Mesenchymal stem cell (in vitro differentiated cells and primary cell): Measurements from ENCODE around the gene SPPL3.
A peak's percentile ranks its signal among the peaks of the same experiment; 100 is the strongest.

Source experiments
- DNase-seq: peaks from one replicate; pipeline ENCODE4 v3.0.0-alpha.2; 2013
- H2AFZ ChIP-seq: one replicate; pipeline ENCODE4 v1.6.1; 2013; ENCODE audit warnings: low read depth, mild to moderate bottlenecking, control low read depth, inconsistent platforms, low read length, moderate library complexity
- H2AK5ac ChIP-seq: 2 replicates; pipeline ENCODE4 v1.6.1; 2013; ENCODE audit warnings: low read length, moderate library complexity, mild to moderate bottlenecking, inconsistent platforms; ENCODE audit not compliant: severe bottlenecking
- H2BK120ac ChIP-seq: one replicate; pipeline ENCODE4 v1.6.1; 2013; ENCODE audit warnings: low read depth, mild to moderate bottlenecking, inconsistent platforms, low read length, moderate library complexity
- H2BK12ac ChIP-seq, 2 experiments: one replicate each; pipeline ENCODE4 v1.6.1; 2013; ENCODE audit warnings: inconsistent platforms in 2 of 2, low read length in 2 of 2, mild to moderate bottlenecking in 2 of 2, moderate library complexity in 2 of 2, control low read depth in 1 of 2
- H2BK15ac ChIP-seq: one replicate; pipeline ENCODE4 v1.6.1; 2013; ENCODE audit warnings: mild to moderate bottlenecking, low read depth, inconsistent platforms; ENCODE audit not compliant: poor library complexity, severe bottlenecking
- H2BK5ac ChIP-seq: 2 replicates; pipeline ENCODE4 v1.6.1; 2013; ENCODE audit warnings: low read depth, mild to moderate bottlenecking, low read length, control low read depth, inconsistent platforms; ENCODE audit not compliant: poor library complexity, severe bottlenecking
- H3K14ac ChIP-seq, 2 experiments: one replicate each; pipeline ENCODE4 v1.6.1; 2013; ENCODE audit warnings: inconsistent platforms in 2 of 2, low read length in 2 of 2, control low read depth in 1 of 2, mild to moderate bottlenecking in 1 of 2, moderate library complexity in 1 of 2
- H3K18ac ChIP-seq, 2 experiments: one replicate each; pipeline ENCODE4 v1.6.1; 2013; ENCODE audit warnings: inconsistent platforms in 2 of 2, low read length in 2 of 2, control low read depth in 1 of 2, low read depth in 1 of 2, mild to moderate bottlenecking in 1 of 2
- H3K23ac ChIP-seq, 2 experiments: one replicate each; pipeline ENCODE4 v1.6.1; 2013; ENCODE audit warnings: inconsistent platforms in 2 of 2, low read length in 2 of 2, mild to moderate bottlenecking in 2 of 2, moderate library complexity in 2 of 2, control low read depth in 1 of 2
- H3K27ac ChIP-seq: 2 replicates; pipeline ENCODE4 v1.5.1; 2013; ENCODE audit warnings: mild to moderate bottlenecking, moderate library complexity, low read length, control low read depth, inconsistent platforms; ENCODE audit not compliant: poor library complexity, severe bottlenecking
- H3K27me3 ChIP-seq, 2 experiments: 2 replicates each; pipeline versions ENCODE4 v1.6.1 to v1.7.0; 2013; ENCODE audit warnings: low read length in 2 of 2, mild to moderate bottlenecking in 2 of 2, moderate library complexity in 2 of 2, control low read depth in 1 of 2, inconsistent platforms in 1 of 2; ENCODE audit not compliant: control insufficient read depth in 1 of 2, insufficient read depth in 1 of 2
- H3K36me3 ChIP-seq, 2 experiments: 2 replicates each; pipeline versions ENCODE4 v1.6.1 to v1.7.0; 2013; ENCODE audit warnings: low read length in 2 of 2, control low read depth in 1 of 2, inconsistent platforms in 1 of 2, low read depth in 1 of 2, mild to moderate bottlenecking in 1 of 2; ENCODE audit not compliant: insufficient read depth in 2 of 2, control insufficient read depth in 1 of 2
- H3K4ac ChIP-seq, 2 experiments: one replicate each; pipeline ENCODE4 v1.6.1; 2013; ENCODE audit warnings: inconsistent platforms in 2 of 2, low read length in 2 of 2, mild to moderate bottlenecking in 2 of 2, moderate library complexity in 2 of 2, control low read depth in 1 of 2, low read depth in 1 of 2
- H3K4me1 ChIP-seq: 2 replicates; pipeline ENCODE4 v1.6.1; 2013; ENCODE audit warnings: low read depth, low read length, control low read depth; ENCODE audit not compliant: control insufficient read depth, insufficient read depth
- H3K4me2 ChIP-seq: 2 replicates; pipeline ENCODE4 v1.6.1; 2013; ENCODE audit warnings: low read length, mild to moderate bottlenecking, inconsistent platforms; ENCODE audit not compliant: poor library complexity, severe bottlenecking
- H3K4me3 ChIP-seq, 2 experiments: 2 replicates each; pipeline versions ENCODE4 v1.5.1 to v1.7.0; 2013; ENCODE audit warnings: low read length in 2 of 2, mild to moderate bottlenecking in 2 of 2, control low read depth in 1 of 2, low read depth in 1 of 2; ENCODE audit not compliant: insufficient read depth in 1 of 2
- H3K79me1 ChIP-seq: replicated peaks from 2 replicates; pipeline ENCODE4 v1.6.1; 2013; ENCODE audit warnings: mild to moderate bottlenecking, control low read depth, low read length, inconsistent platforms; ENCODE audit not compliant: poor library complexity, severe bottlenecking
- H3K9ac ChIP-seq: 2 replicates; pipeline ENCODE4 v1.7.0; 2013; ENCODE audit warnings: mild to moderate bottlenecking, low read length, moderate library complexity
- H3K9me3 ChIP-seq: 2 replicates; pipeline ENCODE4 v1.7.0; 2013; ENCODE audit warnings: mild to moderate bottlenecking, low read length; ENCODE audit not compliant: control insufficient read depth
- H4K8ac ChIP-seq: one replicate; pipeline ENCODE4 v1.6.1; 2013; ENCODE audit warnings: inconsistent platforms, mild to moderate bottlenecking, low read length, moderate library complexity
- H4K91ac ChIP-seq: one replicate; pipeline ENCODE4 v1.6.1; 2013; ENCODE audit warnings: mild to moderate bottlenecking, low read length, inconsistent platforms
- WGBS: methylation state at CpG from one replicate; pipeline ENCODE4 v1.1.7; 2013; ENCODE audit warnings: mixed read lengths; 5-methylcytosine and 5-hydroxymethylcytosine counted together

Gene SPPL3

GRCh38 chr12:120846721-120847120, 57.4 kb downstream of the SPPL3 start:
- no peak overlapping the region for H4K8ac ChIP-seq
- H3K23ac ChIP-seq, result no peak overlapping the region
- no peak overlapping the region for H3K27ac ChIP-seq

GRCh38 chr12:120845696-120846095, 58.5 kb downstream of the SPPL3 start:
- no peak overlapping the region for H2AFZ ChIP-seq
- WGBS, result 98% methylated on average over 7 of the region's 7 CpGs
- H2BK120ac ChIP-seq, result no peak overlapping the region
- no peak overlapping the region for H3K4me2 ChIP-seq
- H3K14ac ChIP-seq, result no peak overlapping the region
- H3K9me3 ChIP-seq, result no peaks in the 10 kb centered on the region
- H3K36me3 ChIP-seq, result peaks cover 0 to 6% of the 10 kb centered on the region in 2 experiments
- H3K4me3 ChIP-seq, result no peak overlapping the region
- H3K23ac ChIP-seq, result no peak overlapping the region
- no peak for DNase-seq
- H3K79me1 ChIP-seq, result peaks cover 26% of the 10 kb centered on the region
- H3K4me1 ChIP-seq, result peaks cover 1% of the 10 kb centered on the region
- H2BK5ac ChIP-seq, result no peak overlapping the region
- no peak overlapping the region for H4K91ac ChIP-seq
- H4K8ac ChIP-seq, result no peak overlapping the region
- no peak overlapping the region for H3K18ac ChIP-seq
- no peaks in the 10 kb centered on the region for H3K27me3 ChIP-seq
- H2BK15ac ChIP-seq, result no peak overlapping the region
- H2BK12ac ChIP-seq, result no peak overlapping the region
- no peak overlapping the region for H3K27ac ChIP-seq
- H3K9ac ChIP-seq, result no peak overlapping the region
- no peak overlapping the region for H3K4ac ChIP-seq
- H2AK5ac ChIP-seq, result no peak overlapping the region

More at GRCh38 chr12:120846721-120847120, 57.4 kb downstream of the SPPL3 start:
- Histone ChIP-seq H2BK15ac (no peak overlapping the region), H3K14ac (no peak overlapping the region), H2BK5ac (no peak overlapping the region), H3K36me3 (peaks cover 0 to 6% of the 10 kb centered on the region in 2 experiments), H3K4me2 (no peak overlapping the region), H3K4me1 (peaks cover 4% of the 10 kb centered on the region), H2AK5ac (no peak overlapping the region), H3K27me3 (no peaks in the 10 kb centered on the region), H3K4me3 (no peak overlapping the region), H2AFZ (no peak overlapping the region), H3K79me1 (peaks cover 33% of the 10 kb centered on the region), H3K18ac (no peak overlapping the region), H3K9me3 (no peaks in the 10 kb centered on the region), H4K91ac (no peak overlapping the region), H3K9ac (no peak overlapping the region), H3K4ac (no peak overlapping the region), H2BK12ac (no peak overlapping the region), H2BK120ac (no peak overlapping the region)
- peak; percentile 62 for DNase-seq

GRCh38 chr12:120844768-120845449, 59.2 kb downstream of the SPPL3 start:
- Histone ChIP-seq H2AK5ac (no peak overlapping the region), H3K4me1 (no peaks in the 10 kb centered on the region), H3K27ac (no peak overlapping the region), H3K4me2 (no peak overlapping the region), H4K91ac (no peak overlapping the region), H4K8ac (no peak overlapping the region), H3K18ac (no peak overlapping the region), H3K9ac (peak overlapping the region; percentile 9), H3K27me3 (no peaks in the 10 kb centered on the region), H3K36me3 (peaks cover 0 to 6% of the 10 kb centered on the region in 2 experiments), H3K4me3 (no peak overlapping the region), H2BK12ac (no peak overlapping the region), H3K14ac (peak overlapping the region in 1 of 2 experiments; percentile 35), H3K23ac (no peak overlapping the region), H2AFZ (no peak overlapping the region), H2BK5ac (no peak overlapping the region), H3K79me1 (peaks cover 26% of the 10 kb centered on the region), H3K4ac (no peak overlapping the region), H2BK120ac (no peak overlapping the region), H2BK15ac (no peak overlapping the region), H3K9me3 (no peaks in the 10 kb centered on the region)
- WGBS, result 96% methylated on average over 18 of the region's 18 CpGs
- DNase-seq, result no peak

- Histone ChIP-seq H2AFZ (no peak overlapping the region), H2BK5ac (no peak overlapping the region), H3K9ac (peak overlapping the region; percentile 9), H3K18ac (no peak overlapping the region), H2BK120ac (no peak overlapping the region), H3K4me1 (no peaks in the 10 kb centered on the region), H2AK5ac (no peak overlapping the region), H3K79me1 (peaks cover 26% of the 10 kb centered on the region), H3K4ac (no peak overlapping the region), H3K23ac (no peak overlapping the region), H4K8ac (no peak overlapping the region), H3K4me3 (no peak overlapping the region), H3K9me3 (no peaks in the 10 kb centered on the region), H3K4me2 (no peak overlapping the region), H2BK12ac (no peak overlapping the region), H4K91ac (no peak overlapping the region), H3K36me3 (peaks cover 0 to 6% of the 10 kb centered on the region in 2 experiments), H3K14ac (no peak overlapping the region), H3K27ac (no peak overlapping the region), H2BK15ac (no peak overlapping the region), H3K27me3 (no peaks in the 10 kb centered on the region)
- no peak for DNase-seq
- WGBS, result 86% methylated on average over 5 of the region's 5 CpGs
These were observed 59.9 kb downstream of the SPPL3 start for GRCh38 chr12:120844297-120844696.
